ENCODE data around the gene ALCAM. TPM values are rescaled to one million over a fixed set of nuclear protein-coding genes. Genes with fewer than 3 reads are reported as not detected.
A peak's percentile ranks its signal among the peaks of the same experiment; 100 is the strongest.

The ALCAM gene
- total RNA-seq, 3 donors from 2014 or later = 8.7 to 11.1 (median 10.7) TPM

- H3K9me3 Mint-ChIP-seq = no peaks in the 10 kb centered on the region
- no peaks in the 10 kb centered on the region for H3K36me3 Mint-ChIP-seq (ENCODE audit: insufficient read depth)
- H3K4me1 Mint-ChIP-seq (ENCODE audit: low read depth) = peaks cover 34% of the 10 kb centered on the region
- peaks cover 15% of the 10 kb centered on the region for H3K27me3 Mint-ChIP-seq (ENCODE audit: low read depth)
- ATAC-seq = no peak
- no peak for DNase-seq
- peak overlapping the region; percentile 90 for H3K4me3 Mint-ChIP-seq
Measured at GRCh38 chr3:105365391-105366325, 1.1 kb upstream of the ALCAM start.

- Mint-ChIP-seq H3K4me3 (peak overlapping the region; percentile 90), H3K27me3 (ENCODE audit: low read depth) (peaks cover 11% of the 10 kb centered on the region), H3K9me3 (no peaks in the 10 kb centered on the region), H3K4me1 (ENCODE audit: low read depth) (peaks cover 34% of the 10 kb centered on the region), H3K36me3 (ENCODE audit: insufficient read depth) (no peaks in the 10 kb centered on the region)
- ATAC-seq (peak in 1 of 2 donors; percentile 6), DNase-seq (peak; percentile 10)
Measured at GRCh38 chr3:105367063-105367405, 325 bp downstream of the ALCAM start.

- Mint-ChIP-seq H3K4me3 (peak overlapping the region; percentile 90), H3K36me3 (ENCODE audit: insufficient read depth) (no peaks in the 10 kb centered on the region), H3K9me3 (no peaks in the 10 kb centered on the region), H3K4me1 (ENCODE audit: low read depth) (peaks cover 34% of the 10 kb centered on the region), H3K27me3 (ENCODE audit: low read depth) (peaks cover 11% of the 10 kb centered on the region)
- peak; percentile 41 for DNase-seq
- ATAC-seq = peak; percentile 45 to 59
Measured at GRCh38 chr3:105367406-105368213, 901 bp downstream of the ALCAM start.

- Mint-ChIP-seq H3K4me1 (ENCODE audit: low read depth) (peaks cover 34% of the 10 kb centered on the region), H3K27me3 (ENCODE audit: low read depth) (peaks cover 11% of the 10 kb centered on the region), H3K4me3 (peak overlapping the region; percentile 90), H3K9me3 (no peaks in the 10 kb centered on the region), H3K36me3 (ENCODE audit: insufficient read depth) (no peaks in the 10 kb centered on the region)
- ATAC-seq = peak; percentile 14 to 28
- peak; percentile 67 for DNase-seq
Measured at GRCh38 chr3:105368566-105369499, 2.1 kb downstream of the ALCAM start.

GRCh38 chr3:105369500-105370371, 3.0 kb downstream of the ALCAM start:
- no peak for DNase-seq
- no peak for ATAC-seq
- Mint-ChIP-seq H3K4me1 (ENCODE audit: low read depth) (peaks cover 34% of the 10 kb centered on the region), H3K36me3 (ENCODE audit: insufficient read depth) (no peaks in the 10 kb centered on the region), H3K27me3 (ENCODE audit: low read depth) (peaks cover 10% of the 10 kb centered on the region), H3K4me3 (peak overlapping the region; percentile 90), H3K9me3 (no peaks in the 10 kb centered on the region)

- H3K4me3 Mint-ChIP-seq = no peak overlapping the region
- no peaks in the 10 kb centered on the region for H3K9me3 Mint-ChIP-seq
- H3K36me3 Mint-ChIP-seq (ENCODE audit: insufficient read depth) = no peaks in the 10 kb centered on the region
- H3K27me3 Mint-ChIP-seq (ENCODE audit: low read depth) = no peaks in the 10 kb centered on the region
- no peak for DNase-seq
- peaks cover 14% of the 10 kb centered on the region for H3K4me1 Mint-ChIP-seq (ENCODE audit: low read depth)
- no peak for ATAC-seq
Measured at GRCh38 chr3:105373383-105373782, 6.7 kb downstream of the ALCAM start.

- DNase-seq (no peak), ATAC-seq (no peak)
- H3K27me3 Mint-ChIP-seq (ENCODE audit: low read depth) = no peaks in the 10 kb centered on the region
- H3K4me1 Mint-ChIP-seq (ENCODE audit: low read depth) = peaks cover 3% of the 10 kb centered on the region
- H3K4me3 Mint-ChIP-seq = no peak overlapping the region
- no peaks in the 10 kb centered on the region for H3K9me3 Mint-ChIP-seq
- no peaks in the 10 kb centered on the region for H3K36me3 Mint-ChIP-seq (ENCODE audit: insufficient read depth)
Measured at GRCh38 chr3:105375750-105376511, 9.2 kb downstream of the ALCAM start.

GRCh38 chr3:105377716-105378115, 11.0 kb downstream of the ALCAM start:
- H3K27me3 Mint-ChIP-seq (ENCODE audit: low read depth) = no peaks in the 10 kb centered on the region
- ATAC-seq (no peak), DNase-seq (no peak)
- H3K4me3 Mint-ChIP-seq = no peak overlapping the region
- no peaks in the 10 kb centered on the region for H3K36me3 Mint-ChIP-seq (ENCODE audit: insufficient read depth)
- no peaks in the 10 kb centered on the region for H3K9me3 Mint-ChIP-seq
- peaks cover 3% of the 10 kb centered on the region for H3K4me1 Mint-ChIP-seq (ENCODE audit: low read depth)

- no peaks in the 10 kb centered on the region for H3K4me1 Mint-ChIP-seq (ENCODE audit: low read depth)
Measured at GRCh38 chr3:105385179-105385578, 18.5 kb downstream of the ALCAM start.

GRCh38 chr3:105385819-105386508, 19.3 kb downstream of the ALCAM start:
- Mint-ChIP-seq H3K4me3 (no peak overlapping the region), H3K4me1 (ENCODE audit: low read depth) (no peaks in the 10 kb centered on the region), H3K9me3 (peaks cover 7% of the 10 kb centered on the region), H3K36me3 (ENCODE audit: insufficient read depth) (no peaks in the 10 kb centered on the region), H3K27me3 (ENCODE audit: low read depth) (peaks cover 2% of the 10 kb centered on the region)
- ATAC-seq (no peak), DNase-seq (no peak)

More at GRCh38 chr3:105385179-105385578, 18.5 kb downstream of the ALCAM start:
- no peaks in the 10 kb centered on the region for H3K36me3 Mint-ChIP-seq (ENCODE audit: insufficient read depth)
- DNase-seq = no peak
- no peak overlapping the region for H3K4me3 Mint-ChIP-seq
- H3K9me3 Mint-ChIP-seq = peaks cover 6% of the 10 kb centered on the region
- peaks cover 2% of the 10 kb centered on the region for H3K27me3 Mint-ChIP-seq (ENCODE audit: low read depth)
- no peak for ATAC-seq

GRCh38 chr3:105387122-105387751, 20.5 kb downstream of the ALCAM start:
- DNase-seq = no peak
- H3K4me3 Mint-ChIP-seq = no peak overlapping the region
- H3K4me1 Mint-ChIP-seq (ENCODE audit: low read depth) = no peaks in the 10 kb centered on the region
- H3K9me3 Mint-ChIP-seq = peaks cover 19% of the 10 kb centered on the region
- no peaks in the 10 kb centered on the region for H3K36me3 Mint-ChIP-seq (ENCODE audit: insufficient read depth)
- ATAC-seq = no peak
- peaks cover 2% of the 10 kb centered on the region for H3K27me3 Mint-ChIP-seq (ENCODE audit: low read depth)

GRCh38 chr3:105388176-105388575, 21.5 kb downstream of the ALCAM start:
- ATAC-seq (no peak), DNase-seq (no peak)
- no peaks in the 10 kb centered on the region for H3K27me3 Mint-ChIP-seq (ENCODE audit: low read depth)
- H3K36me3 Mint-ChIP-seq (ENCODE audit: insufficient read depth) = peaks cover 2% of the 10 kb centered on the region
- no peaks in the 10 kb centered on the region for H3K4me1 Mint-ChIP-seq (ENCODE audit: low read depth)
- H3K4me3 Mint-ChIP-seq = no peak overlapping the region
- peaks cover 24% of the 10 kb centered on the region for H3K9me3 Mint-ChIP-seq

Measured in activated T-cell treated with anti-CD3 and anti-CD28 coated beads, Interleukin-2, amount 50 U/mL, for 4 hours (primary cell).